Neuronal stem cell (in vitro differentiated cells): Measurements from ENCODE around the gene BTBD2.

Experiments used
- DNase-seq: peaks from one replicate; pipeline ENCODE4 v3.0.0-alpha.2; 2013; ENCODE audit warnings: low spot score
- H2AFZ ChIP-seq: one replicate; pipeline ENCODE4 v1.6.1; 2013; ENCODE audit warnings: mild to moderate bottlenecking, low read length, inconsistent platforms
- H2AK5ac ChIP-seq: 2 replicates; pipeline ENCODE4 v1.6.1; 2013; ENCODE audit warnings: low read depth, mild to moderate bottlenecking, inconsistent platforms, low read length, moderate library complexity, mixed read lengths
- H2BK120ac ChIP-seq: 2 replicates; pipeline ENCODE4 v1.6.1; 2013; ENCODE audit warnings: low read depth, mild to moderate bottlenecking, inconsistent platforms, low read length, moderate library complexity, mixed read lengths
- H2BK12ac ChIP-seq: one replicate; pipeline ENCODE4 v1.6.1; 2013; ENCODE audit warnings: low read length, inconsistent platforms
- H2BK15ac ChIP-seq: 2 replicates; pipeline ENCODE4 v1.6.1; 2013; ENCODE audit warnings: mild to moderate bottlenecking, low read length, inconsistent platforms, mixed read lengths
- H2BK5ac ChIP-seq: one replicate; pipeline ENCODE4 v1.6.1; 2013; ENCODE audit warnings: inconsistent platforms, mild to moderate bottlenecking, low read length, moderate library complexity
- H3K14ac ChIP-seq: one replicate; pipeline ENCODE4 v1.6.1; 2013; ENCODE audit warnings: low read length, inconsistent platforms
- H3K18ac ChIP-seq: 2 replicates; pipeline ENCODE4 v1.6.1; 2013; ENCODE audit warnings: low read length, inconsistent platforms
- H3K23ac ChIP-seq: 2 replicates; pipeline ENCODE4 v1.6.1; 2013; ENCODE audit warnings: low read depth, mild to moderate bottlenecking, mixed read lengths, low read length, inconsistent platforms; ENCODE audit not compliant: poor library complexity
- H3K27ac ChIP-seq: replicated peaks from 3 replicates; pipeline ENCODE4 v1.5.1; 2013; ENCODE audit warnings: low read length, inconsistent platforms
- H3K27me3 ChIP-seq, 3 experiments: 2 replicates each; pipeline ENCODE4 v1.6.1; 2013; ENCODE audit warnings: low read length in 3 of 3, mild to moderate bottlenecking in 2 of 3, inconsistent platforms in 1 of 3, low read depth in 1 of 3, mixed read lengths in 1 of 3, moderate library complexity in 1 of 3; ENCODE audit not compliant: control insufficient read depth in 3 of 3, insufficient read depth in 3 of 3
- H3K36me3 ChIP-seq, 2 donors: replicated peaks in 1 of 2; 2 replicates each; pipeline ENCODE4 v1.6.1; 2013; ENCODE audit warnings: low read length in 2 of 2; ENCODE audit not compliant: control insufficient read depth in 2 of 2, insufficient read depth in 2 of 2
- H3K4ac ChIP-seq: 2 replicates; pipeline ENCODE4 v1.6.1; 2013; ENCODE audit warnings: inconsistent platforms, mild to moderate bottlenecking, low read length, moderate library complexity
- H3K4me1 ChIP-seq, 2 donors: 1 replicate in 1 of 2; 2 replicates in 1 of 2; pipeline ENCODE4 v1.6.1; 2013; ENCODE audit warnings: low read length in 2 of 2, low read depth in 1 of 2; ENCODE audit not compliant: control insufficient read depth in 2 of 2, insufficient read depth in 1 of 2
- H3K4me2 ChIP-seq: one replicate; pipeline ENCODE4 v1.6.1; 2013; ENCODE audit warnings: mild to moderate bottlenecking, low read length, inconsistent platforms; ENCODE audit not compliant: insufficient read depth, poor library complexity, severe bottlenecking
- H3K4me3 ChIP-seq, 2 donors: 2 replicates each; pipeline ENCODE4 v1.5.1; 2013; ENCODE audit warnings: low read length in 2 of 2, mild to moderate bottlenecking in 2 of 2, inconsistent platforms in 1 of 2, moderate library complexity in 1 of 2
- H3K79me1 ChIP-seq: one replicate; pipeline ENCODE4 v1.6.1; 2013; ENCODE audit warnings: low read depth, mild to moderate bottlenecking, inconsistent platforms, low read length, moderate library complexity
- H3K9ac ChIP-seq: one replicate; pipeline ENCODE4 v1.6.1; 2013; ENCODE audit warnings: mild to moderate bottlenecking, low read depth, low read length, inconsistent platforms; ENCODE audit not compliant: poor library complexity
- H3K9me3 ChIP-seq, 2 donors: replicated peaks in 1 of 2; 2 replicates each; pipeline versions ENCODE3 to v1.6.1; 2013; ENCODE audit warnings: low read length in 2 of 2, mild to moderate bottlenecking in 2 of 2, inconsistent platforms in 1 of 2, low read depth in 1 of 2, mixed read lengths in 1 of 2, moderate library complexity in 1 of 2; ENCODE audit not compliant: control insufficient read depth in 2 of 2, insufficient read depth in 1 of 2
- H4K8ac ChIP-seq: one replicate; pipeline ENCODE4 v1.6.1; 2013; ENCODE audit warnings: low read depth, mild to moderate bottlenecking, inconsistent platforms, low read length, moderate library complexity
- H4K91ac ChIP-seq: one replicate; pipeline ENCODE4 v1.6.1; 2013; ENCODE audit warnings: low read length, low read depth, mild to moderate bottlenecking, inconsistent platforms; ENCODE audit not compliant: poor library complexity
- WGBS, 2 donors: extraction: QIAGEN DNeasy Blood & Tissue Kit; methylation state at CpG; one replicate each; pipeline ENCODE4 v1.1.7; 2013; ENCODE audit warnings: missing lambda C conversion rate in 2 of 2, mixed read lengths in 1 of 2; ENCODE audit not compliant: insufficient read length in 2 of 2, insufficient replicate concordance in 1 of 2; ENCODE audit errors: extremely low coverage in 2 of 2; 5-methylcytosine and 5-hydroxymethylcytosine counted together

BTBD2 gene

GRCh38 chr19:2047449-2048103, 32.1 kb upstream of the BTBD2 start:
- Histone ChIP-seq H4K8ac (peak overlapping the region; percentile 43), H3K27me3 (no peaks in the 10 kb centered on the region), H3K36me3 (peaks cover 33 to 60% of the 10 kb centered on the region in 2 donors)

GRCh38 chr19:2047076-2047448, 31.5 kb upstream of the BTBD2 start:
- H3K27me3 ChIP-seq = no peaks in the 10 kb centered on the region
- no peak overlapping the region for H2AFZ ChIP-seq
- H3K23ac ChIP-seq = no peak overlapping the region
- no peak overlapping the region for H3K4ac ChIP-seq
- H3K4me3 ChIP-seq = no peak overlapping the region
- H2AK5ac ChIP-seq = no peak overlapping the region
- H3K36me3 ChIP-seq = peaks cover 33 to 64% of the 10 kb centered on the region in 2 donors
- peak overlapping the region; percentile 23 for H4K8ac ChIP-seq
- H3K18ac ChIP-seq = no peak overlapping the region
- no peak overlapping the region for H2BK120ac ChIP-seq
- no peak overlapping the region for H3K9ac ChIP-seq
- no CpG with 5 or more reads among the region's 6 CpGs for WGBS, 2 donors
- no peak overlapping the region for H2BK12ac ChIP-seq
- H3K9me3 ChIP-seq = no peaks in the 10 kb centered on the region
- peaks cover 52% of the 10 kb centered on the region for H3K79me1 ChIP-seq
- peak overlapping the region; percentile 38 for H3K14ac ChIP-seq
- peaks cover 17 to 25% of the 10 kb centered on the region in 2 donors for H3K4me1 ChIP-seq
- H4K91ac ChIP-seq = no peak overlapping the region
- no peak overlapping the region for H2BK15ac ChIP-seq
- no peak overlapping the region for H3K27ac ChIP-seq
- H2BK5ac ChIP-seq = no peak overlapping the region
- H3K4me2 ChIP-seq = no peak overlapping the region
- DNase-seq = no peak

More at GRCh38 chr19:2047449-2048103, 32.1 kb upstream of the BTBD2 start:
- no peak overlapping the region for H2BK12ac ChIP-seq
- peaks cover 53% of the 10 kb centered on the region for H3K79me1 ChIP-seq
- H3K18ac ChIP-seq = peak overlapping the region; percentile 48
- H3K4me1 ChIP-seq = peaks cover 20 to 21% of the 10 kb centered on the region in 2 donors
- no peak overlapping the region for H2BK15ac ChIP-seq
- H2AFZ ChIP-seq = no peak overlapping the region
- peak overlapping the region; percentile 38 for H3K14ac ChIP-seq
- no peaks in the 10 kb centered on the region for H3K9me3 ChIP-seq
- H2BK120ac ChIP-seq = no peak overlapping the region
- H2BK5ac ChIP-seq = peak overlapping the region; percentile 75
- peak overlapping the region; percentile 46 for H2AK5ac ChIP-seq
- H4K91ac ChIP-seq = no peak overlapping the region
- no peak overlapping the region for H3K4me3 ChIP-seq
- H3K4me2 ChIP-seq = no peak overlapping the region
- H3K9ac ChIP-seq = no peak overlapping the region
- no peak overlapping the region for H3K27ac ChIP-seq
- H3K4ac ChIP-seq = no peak overlapping the region
- H3K23ac ChIP-seq = peak overlapping the region; percentile 73
- no peak for DNase-seq
- WGBS, 2 donors = no CpG with 5 or more reads among the region's 22 CpGs

GRCh38 chr19:2046046-2046907, 30.8 kb upstream of the BTBD2 start:
- H3K23ac ChIP-seq = peak overlapping the region; percentile 44
- no peak overlapping the region for H3K27ac ChIP-seq
- no peak overlapping the region for H4K8ac ChIP-seq
- no peak overlapping the region for H2BK15ac ChIP-seq
- no peak for DNase-seq
- no CpG with 5 or more reads among the region's 50 CpGs for WGBS, 2 donors
- H2BK12ac ChIP-seq = no peak overlapping the region
- H3K36me3 ChIP-seq = peaks cover 37 to 71% of the 10 kb centered on the region in 2 donors
- H3K4me3 ChIP-seq = no peak overlapping the region
- H3K9me3 ChIP-seq = no peaks in the 10 kb centered on the region
- H2BK5ac ChIP-seq = no peak overlapping the region
- no peak overlapping the region for H3K9ac ChIP-seq
- H3K18ac ChIP-seq = no peak overlapping the region
- H3K14ac ChIP-seq = no peak overlapping the region
- H2AK5ac ChIP-seq = no peak overlapping the region
- no peak overlapping the region for H2AFZ ChIP-seq
- H3K4ac ChIP-seq = no peak overlapping the region
- no peak overlapping the region for H4K91ac ChIP-seq
- H3K79me1 ChIP-seq = peaks cover 56% of the 10 kb centered on the region
- no peak overlapping the region for H2BK120ac ChIP-seq
- no peaks in the 10 kb centered on the region for H3K27me3 ChIP-seq
- no peak overlapping the region for H3K4me2 ChIP-seq
- H3K4me1 ChIP-seq = peaks cover 17 to 27% of the 10 kb centered on the region in 2 donors

GRCh38 chr19:2045501-2046045, 30.1 kb upstream of the BTBD2 start:
- Histone ChIP-seq H3K4me2 (no peak overlapping the region), H2AK5ac (no peak overlapping the region), H2BK120ac (no peak overlapping the region), H3K27ac (no peak overlapping the region), H2BK15ac (no peak overlapping the region), H3K9ac (no peak overlapping the region), H3K36me3 (peaks cover 43 to 78% of the 10 kb centered on the region in 2 donors), H3K14ac (no peak overlapping the region), H3K27me3 (no peaks in the 10 kb centered on the region), H4K91ac (no peak overlapping the region), H3K4me1 (peaks cover 17 to 34% of the 10 kb centered on the region in 2 donors), H3K4ac (no peak overlapping the region), H3K79me1 (peaks cover 62% of the 10 kb centered on the region), H4K8ac (no peak overlapping the region), H2BK12ac (no peak overlapping the region), H2BK5ac (no peak overlapping the region), H3K18ac (no peak overlapping the region), H2AFZ (no peak overlapping the region), H3K9me3 (no peaks in the 10 kb centered on the region), H3K4me3 (no peak overlapping the region), H3K23ac (no peak overlapping the region)
- no peak for DNase-seq
- WGBS, 2 donors = no CpG with 5 or more reads among the region's 14 CpGs
